Epithelial cell of proximal tubule (primary cell): ENCODE results near the gene ELOVL7. TPM values are rescaled to one million over a fixed set of nuclear protein-coding genes. Genes with fewer than 3 reads are reported as not detected.
"Not testable (repeated sequence)": the region's sequence is repeated elsewhere in the genome, so short reads cannot be mapped to it uniquely, and the experiment has no call there.

Experiments
- DNase-seq: peaks from one replicate; pipeline ENCODE4 v3.0.0-alpha.2; 2011; ENCODE audit warnings: low read depth
- H3K4me3 ChIP-seq: 2 replicates; pipeline ENCODE4 v1.5.1; 2011; ENCODE audit warnings: low read depth, mild to moderate bottlenecking, low read length
- CTCF ChIP-seq: conservative IDR thresholded peaks from 2 replicates; pipeline ENCODE4 v1.5.1; 2012; ENCODE audit warnings: low read depth, mild to moderate bottlenecking, low read length
- total RNA-seq: library from RNA; depleted of rRNA; stranded (reverse); fragments of >200 nt; gene quantifications from 2 replicates; pipeline ENCODE4 v1.2.3, GENCODE V29; 2015

The ELOVL7 gene
- total RNA-seq, 1 donor from 2014 or later: 6.3 TPM

- H3K4me3 ChIP-seq: no peak overlapping the region
- TF ChIP-seq CTCF: no peak
- no peak for DNase-seq
Measured at GRCh38 chr5:60797482-60798153, 46.5 kb downstream of the ELOVL7 start.

GRCh38 chr5:60795424-60795950, 48.6 kb downstream of the ELOVL7 start:
- not testable (repeated sequence) for H3K4me3 ChIP-seq, DNase-seq

GRCh38 chr5:60794691-60795090, 49.4 kb downstream of the ELOVL7 start:
- H3K4me3 ChIP-seq: no peak overlapping the region
- no peak for DNase-seq
- TF ChIP-seq CTCF: no peak

- no peak for TF ChIP-seq CTCF
- DNase-seq: no peak
- H3K4me3 ChIP-seq: no peak overlapping the region
Measured at GRCh38 chr5:60792438-60792837, 51.6 kb downstream of the ELOVL7 start.

GRCh38 chr5:60789551-60789950, 54.5 kb downstream of the ELOVL7 start:
- no peak overlapping the region for H3K4me3 ChIP-seq
- DNase-seq: no peak
- TF ChIP-seq CTCF: no peak

GRCh38 chr5:60788863-60789513, 55.1 kb downstream of the ELOVL7 start:
- H3K4me3 ChIP-seq: no peak overlapping the region
- no peak for DNase-seq
- no peak for TF ChIP-seq CTCF

GRCh38 chr5:60779466-60779865, 64.6 kb downstream of the ELOVL7 start:
- no peak for DNase-seq
- H3K4me3 ChIP-seq: no peak overlapping the region
- TF ChIP-seq CTCF: no peak
